Inflammatory macrophage treated with lipopolysaccharide for 1 hour (primary cell): Measurements from ENCODE around the gene PTH1R.

Experiments
- DNase-seq, 2 donors: peaks; one replicate each; pipeline ENCODE4 v3.0.0-alpha.2; 2020 to 2022

The PTH1R gene

DNA sequence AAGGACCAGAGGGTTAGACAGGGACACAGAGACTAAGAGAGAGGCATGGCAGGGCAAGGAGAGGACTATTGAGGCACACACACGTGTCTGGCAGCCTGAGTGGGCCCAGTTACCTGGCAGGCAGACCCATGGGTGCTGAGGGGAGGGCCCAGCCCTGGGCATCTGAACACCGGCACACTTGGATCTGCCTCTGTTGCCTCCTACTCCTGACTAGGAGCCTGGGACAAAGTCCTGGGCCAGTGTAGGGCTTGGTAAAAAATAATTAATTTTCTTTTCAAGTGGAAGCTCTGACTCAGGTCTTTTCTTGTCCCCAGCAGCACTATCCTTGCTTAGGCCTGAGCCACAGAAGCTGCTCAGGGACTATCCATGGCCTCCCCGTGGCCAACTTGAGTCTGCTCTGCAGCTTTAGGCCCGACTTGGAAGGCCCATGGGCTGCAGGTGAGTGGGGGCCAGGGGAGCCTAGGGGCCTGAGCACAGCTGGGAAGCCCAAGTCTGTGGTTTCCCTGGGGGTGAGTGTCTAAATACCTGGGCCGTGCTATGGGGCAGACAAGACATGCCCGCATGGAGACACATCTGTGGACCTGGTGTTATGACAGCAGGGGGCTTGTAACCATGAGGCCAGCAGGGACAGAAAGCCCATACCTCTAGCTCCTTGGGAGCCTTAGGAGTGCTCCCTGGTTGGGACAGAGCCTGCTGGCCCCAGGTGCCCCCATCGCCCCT lies at the start of gene PTH1R:
Gene PTH1R, plus strand, starts transcription at position 316 of the 720 bp plus-strand sequence. CDS start 5,839 bp downstream, outside the sequence.
- no peak for DNase-seq

DNA sequence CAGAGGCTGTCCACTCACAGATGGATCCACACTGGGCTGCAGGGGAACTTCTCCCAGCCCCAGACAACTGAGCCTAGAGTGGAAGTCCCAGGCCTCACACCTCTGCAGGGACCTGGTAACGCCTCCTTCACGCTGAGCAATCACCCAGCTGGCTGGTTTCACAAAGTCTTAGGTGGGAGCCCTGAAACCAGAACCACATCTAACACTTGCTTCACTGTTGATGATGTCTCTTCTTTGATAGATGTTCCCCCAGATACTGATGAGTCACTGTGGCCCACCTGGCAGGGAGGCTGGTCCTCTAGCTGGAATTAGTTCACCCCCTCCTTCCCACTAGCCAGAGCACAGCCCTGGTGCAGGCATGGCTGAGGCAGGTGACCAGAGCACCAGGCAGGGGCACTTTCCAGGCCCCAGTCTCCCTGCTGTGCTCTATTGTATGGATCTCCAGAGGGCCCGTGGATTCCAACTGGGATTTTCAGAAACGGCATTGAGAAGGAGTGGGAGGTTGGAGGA lies 47.8 kb upstream of the PTH1R start:
- no peak for DNase-seq

DNA sequence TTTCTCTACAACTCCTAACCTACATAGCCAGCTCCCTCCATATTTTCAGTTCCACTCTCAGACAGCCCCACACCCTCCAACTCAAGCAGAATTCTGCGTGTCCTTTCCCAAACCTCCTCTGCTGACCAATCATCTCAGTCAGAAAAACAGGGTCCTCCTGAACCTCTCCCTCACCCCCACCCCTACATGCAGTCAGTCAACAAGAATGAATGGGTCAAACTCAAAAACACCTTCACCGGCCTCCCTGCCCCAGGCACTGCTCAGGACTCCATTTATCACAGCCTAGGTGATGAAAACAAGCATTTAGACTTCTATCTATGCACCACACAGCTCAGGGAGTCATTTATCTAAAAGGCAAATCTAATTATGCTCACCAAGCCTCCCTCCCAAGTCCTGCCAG lies 46.7 kb upstream of the PTH1R start:
- DNase-seq = no peak

DNA sequence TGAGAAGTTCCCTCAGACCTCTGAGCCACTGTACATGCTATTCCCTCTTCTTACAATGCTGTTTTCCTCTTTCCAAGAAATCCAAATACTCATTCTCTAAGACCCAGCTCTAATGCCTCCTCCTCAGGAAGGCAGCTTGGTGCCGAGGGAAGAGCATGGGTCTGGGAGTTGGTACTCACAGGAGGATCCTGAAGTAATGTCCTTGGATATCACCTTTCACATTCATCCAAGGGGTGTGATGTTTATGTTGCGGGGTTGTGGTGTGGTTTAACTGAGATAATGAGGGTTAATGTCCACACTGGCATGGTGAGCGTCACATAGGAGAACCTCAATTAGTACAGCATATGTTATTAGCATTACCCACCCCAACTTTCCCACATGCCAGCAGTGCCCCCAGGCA lies 46.2 kb upstream of the PTH1R start:
- DNase-seq = no peak

DNA sequence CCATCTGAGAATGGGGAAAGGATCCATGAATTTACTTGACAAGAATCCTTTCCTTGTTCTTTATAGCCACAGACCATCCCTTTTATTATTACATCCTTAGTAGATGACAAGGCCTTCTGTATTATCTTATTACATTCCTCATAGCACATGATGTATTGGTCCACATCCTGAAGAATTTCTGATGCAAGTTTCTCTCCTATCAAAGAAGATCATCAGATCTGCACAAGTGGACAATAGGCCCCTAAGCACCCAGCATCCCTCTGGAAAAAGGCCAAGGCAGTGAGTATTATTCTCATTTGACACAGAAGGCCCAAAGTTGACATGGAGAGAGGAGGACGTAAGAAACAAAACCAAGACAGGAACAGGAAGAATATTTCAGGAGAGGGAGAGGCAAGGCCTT lies 45.7 kb upstream of the PTH1R start:
- no peak for DNase-seq

DNA sequence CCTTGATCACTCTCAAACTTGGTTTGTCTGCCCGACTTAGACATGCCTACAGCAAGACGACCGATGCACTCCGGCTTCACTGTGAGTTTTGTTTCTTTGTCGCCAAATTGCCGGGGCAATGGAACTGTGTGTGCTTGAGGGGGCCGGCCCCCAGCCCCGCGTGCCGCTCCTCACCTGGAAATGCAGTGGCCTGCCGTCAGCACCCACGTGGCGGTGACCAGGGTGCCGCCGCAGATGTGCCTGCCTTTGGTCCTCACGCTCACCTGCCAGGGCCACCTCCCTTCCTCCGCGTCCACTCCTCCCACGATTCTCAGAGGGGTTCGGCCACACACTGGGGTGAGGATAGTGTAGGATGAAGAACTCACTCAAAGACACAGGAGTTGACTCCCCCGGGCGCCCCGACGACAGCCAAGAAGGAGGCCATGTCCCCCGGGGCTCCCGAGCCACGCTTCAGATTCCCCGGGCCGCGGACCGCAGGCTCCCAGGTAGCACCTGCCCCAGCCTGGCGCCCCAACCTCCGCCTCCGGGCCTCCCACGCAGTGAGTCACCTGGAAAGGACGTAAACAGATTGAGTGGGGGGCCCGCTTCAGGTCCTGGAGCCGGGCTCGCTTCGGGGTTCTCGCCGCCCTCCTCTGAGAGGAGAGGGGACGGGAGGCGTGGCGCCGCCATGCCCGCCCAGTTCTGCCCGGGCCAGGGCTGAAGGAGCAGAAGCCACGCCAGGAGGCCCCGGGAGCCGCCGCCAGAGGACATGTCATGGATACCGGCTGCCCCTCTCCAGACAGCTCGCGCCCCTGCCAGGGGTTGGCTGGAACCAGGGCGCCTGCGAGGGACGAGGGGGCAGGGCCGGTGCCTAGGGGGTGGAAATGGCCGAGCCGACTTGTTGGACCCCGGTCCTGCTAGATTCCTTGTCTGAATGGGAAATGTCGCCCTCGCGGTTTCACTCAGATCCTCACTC lies 43.9 kb upstream of the PTH1R start:
- DNase-seq = no peak

DNA sequence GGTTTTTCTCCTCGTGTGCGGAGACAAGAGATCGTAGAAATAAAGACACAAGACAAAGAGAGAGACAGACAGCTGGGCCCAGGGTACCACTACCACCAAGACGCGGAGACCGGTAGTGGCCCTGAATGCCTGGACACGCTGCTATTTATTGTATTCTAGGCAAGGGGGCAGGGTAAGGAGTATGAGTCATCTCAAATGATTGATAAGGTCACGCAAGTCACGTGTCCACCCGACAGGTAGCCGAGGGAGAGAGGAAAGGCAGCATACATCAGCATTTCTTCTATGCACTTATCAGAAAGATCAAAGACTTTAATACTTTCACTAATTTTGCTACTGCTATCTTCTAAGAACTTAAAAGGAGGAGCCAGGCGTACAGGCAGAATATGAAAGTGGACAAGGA lies 42.5 kb upstream of the PTH1R start:
- DNase-seq = no peak

DNA sequence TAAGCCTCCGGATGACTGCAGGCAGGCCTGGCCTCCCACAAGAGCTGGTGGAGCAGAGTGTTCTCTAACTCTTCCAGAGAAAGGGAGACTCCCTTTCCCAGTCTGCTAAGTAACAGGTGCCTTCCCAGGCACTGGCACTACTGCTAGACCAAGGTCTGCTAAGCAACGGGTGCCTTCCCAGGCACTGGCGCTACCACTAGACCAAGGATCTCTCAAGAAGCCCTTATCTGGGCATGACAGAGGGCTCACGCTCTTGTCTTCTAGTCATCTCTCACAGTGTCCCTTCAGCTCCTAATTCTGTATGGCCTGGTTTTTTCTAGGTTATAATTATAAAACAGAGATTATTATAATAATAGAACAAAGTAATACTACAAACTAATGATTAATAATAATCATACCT lies 42.0 kb upstream of the PTH1R start:
- no peak for DNase-seq

DNA sequence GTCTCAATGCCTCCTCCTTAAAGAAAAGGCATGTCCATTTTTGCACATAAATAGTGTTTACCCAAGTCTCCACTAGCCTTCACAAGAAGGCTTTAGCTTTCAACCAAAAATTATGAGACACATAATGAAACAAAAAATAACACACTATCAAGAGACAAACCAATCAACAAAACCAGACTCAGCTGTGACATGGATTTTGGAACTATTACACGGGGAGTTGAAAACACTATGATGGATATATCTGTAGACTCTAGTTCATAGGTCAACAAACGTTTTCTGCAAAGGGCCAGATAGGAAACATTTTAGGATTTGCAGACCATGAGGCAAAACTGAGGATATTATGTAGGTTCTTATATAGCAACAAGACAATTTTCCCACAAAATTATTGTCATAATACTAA lies 39.2 kb upstream of the PTH1R start:
- DNase-seq = no peak

DNA sequence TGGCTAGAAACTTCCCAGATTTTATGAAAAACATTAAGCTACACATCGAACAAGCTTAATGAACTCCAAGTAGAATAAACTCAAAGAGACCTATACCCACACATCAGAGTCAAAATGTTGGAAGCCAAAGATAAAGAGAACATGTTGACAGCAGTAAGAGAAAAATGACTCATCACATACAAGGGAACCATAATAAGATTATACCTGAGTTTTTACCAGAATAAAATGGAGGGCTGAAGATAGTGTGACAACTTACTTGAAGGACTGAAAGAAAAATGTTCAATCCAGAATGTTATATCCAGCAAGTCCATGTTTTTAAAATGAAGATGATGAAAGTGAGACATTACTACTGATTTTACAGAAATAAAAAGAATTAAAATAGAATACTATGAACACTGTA lies 37.0 kb upstream of the PTH1R start:
- no peak for DNase-seq

DNA sequence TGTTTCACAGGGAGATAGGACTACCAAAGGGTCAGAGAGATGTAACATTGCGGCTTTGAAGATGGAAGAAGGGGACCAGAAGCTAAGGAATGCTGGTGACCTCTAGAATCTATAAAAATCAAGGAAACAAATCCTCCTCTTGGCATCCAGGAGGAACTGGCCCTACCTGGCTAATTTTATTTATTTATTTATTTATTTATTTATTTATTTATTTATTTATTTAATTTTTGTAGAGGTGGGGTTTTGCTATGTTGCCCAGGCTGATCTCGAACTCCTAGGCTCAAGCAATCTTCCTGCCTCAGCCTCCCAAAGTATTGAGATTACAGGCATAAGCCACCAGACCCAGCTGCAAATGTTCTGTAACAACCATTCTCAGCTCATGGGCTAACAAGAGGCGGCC lies 34.0 kb upstream of the PTH1R start:
- no peak for DNase-seq

DNA sequence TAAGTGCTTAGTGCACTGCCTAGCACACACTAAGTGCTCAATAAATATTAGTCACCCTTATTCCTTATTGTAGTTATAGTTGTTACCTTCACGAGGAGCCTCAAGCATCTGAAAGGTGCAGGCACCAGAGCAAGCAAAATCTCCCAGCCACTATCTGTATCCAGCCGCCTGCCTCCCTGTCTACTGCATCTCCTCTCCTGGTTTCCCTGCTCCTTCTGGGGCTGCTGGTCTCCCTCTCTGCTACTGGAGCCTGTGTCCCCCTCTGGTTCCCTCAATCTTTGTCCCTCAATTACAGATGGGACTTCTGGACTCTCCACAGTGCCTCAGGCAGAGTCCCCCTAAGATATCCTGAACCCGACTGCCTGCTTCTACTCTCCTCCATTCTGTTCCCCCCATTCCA lies 33.1 kb upstream of the PTH1R start:
- DNase-seq = no peak

DNA sequence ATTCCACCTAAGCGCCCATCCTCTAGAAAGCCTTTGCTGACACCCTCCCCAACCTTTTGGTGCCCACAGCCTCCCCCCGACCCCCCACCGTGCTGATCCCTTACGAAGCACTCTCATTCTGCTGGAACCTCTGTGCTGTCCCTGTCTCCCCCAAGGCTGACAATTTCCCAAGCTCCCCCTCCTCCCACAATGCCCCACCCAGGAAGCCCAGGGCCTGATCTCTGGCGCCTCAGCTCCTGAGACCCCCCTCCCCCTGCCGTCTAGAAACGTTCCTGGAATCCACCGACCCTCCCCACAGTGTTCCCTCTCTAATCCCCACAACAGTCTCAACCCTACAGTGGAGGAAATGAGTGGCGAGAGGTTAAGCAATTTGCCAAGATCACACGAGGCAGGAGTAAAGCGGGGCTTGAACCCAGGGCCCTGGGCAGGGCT lies 32.6 kb upstream of the PTH1R start:
- DNase-seq = no peak

DNA sequence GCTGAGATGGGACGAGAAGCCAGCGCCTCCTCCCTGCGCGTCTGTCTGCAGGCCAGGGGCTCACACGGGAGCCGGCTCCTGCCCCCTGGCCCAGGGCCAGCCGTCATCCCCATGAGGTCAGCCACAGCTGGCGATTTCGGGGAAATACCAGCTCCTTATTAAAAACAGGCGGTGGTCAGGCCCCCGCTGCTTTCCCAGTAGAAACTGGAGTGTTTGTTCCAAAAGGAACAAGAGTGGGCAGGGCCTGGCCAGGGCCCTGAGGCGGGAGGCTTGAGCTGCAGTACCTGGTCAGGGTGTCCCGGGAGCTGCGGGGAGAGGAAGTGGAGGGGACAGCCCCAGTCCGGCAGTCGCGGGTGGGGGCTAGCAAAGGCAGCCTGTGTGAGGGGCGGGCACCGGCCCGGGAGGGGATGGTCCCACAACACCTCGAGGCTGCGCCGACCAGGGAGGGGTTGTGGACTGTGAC lies 32.1 kb upstream of the PTH1R start:
- DNase-seq = peak; percentile 29 to 71

DNA sequence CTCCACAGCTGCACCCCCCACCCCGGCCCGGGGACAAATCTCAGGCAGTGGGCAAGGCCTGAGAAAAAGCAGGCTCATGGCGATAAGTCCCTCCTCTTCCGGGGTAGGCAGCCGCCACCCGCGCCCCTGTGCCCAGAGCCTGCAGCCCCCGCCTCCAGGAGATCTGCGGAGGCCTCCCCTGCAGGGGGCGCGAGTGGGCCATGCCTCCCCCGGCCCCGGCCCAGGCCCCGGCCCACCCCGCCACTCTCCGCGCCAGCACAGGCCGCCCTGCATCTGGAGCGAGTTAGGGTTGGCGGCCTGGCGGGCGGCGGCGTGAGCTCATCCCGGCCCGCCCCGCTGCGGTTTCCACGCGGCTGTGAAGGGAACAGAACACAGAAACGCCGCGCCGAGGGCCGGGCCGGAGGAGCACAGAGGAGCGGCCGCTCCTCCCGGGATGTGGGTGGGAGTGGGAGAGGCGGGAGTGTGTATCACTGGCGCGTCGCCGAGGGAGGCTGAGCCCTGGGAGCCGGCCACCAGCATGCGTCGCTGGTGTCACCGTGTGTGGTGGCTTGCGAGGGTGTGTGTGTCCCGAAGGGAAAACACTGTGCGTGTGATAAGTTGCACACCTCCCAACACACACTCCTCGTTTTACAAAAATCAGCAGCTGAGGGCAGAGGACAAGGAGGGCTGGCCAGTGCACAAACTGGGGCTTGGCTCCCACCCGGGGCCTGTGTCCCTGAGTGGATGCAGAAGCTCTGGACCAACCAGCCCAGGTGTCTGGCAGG lies 31.5 kb upstream of the PTH1R start:
- peak; percentile 68 to 70 for DNase-seq

DNA sequence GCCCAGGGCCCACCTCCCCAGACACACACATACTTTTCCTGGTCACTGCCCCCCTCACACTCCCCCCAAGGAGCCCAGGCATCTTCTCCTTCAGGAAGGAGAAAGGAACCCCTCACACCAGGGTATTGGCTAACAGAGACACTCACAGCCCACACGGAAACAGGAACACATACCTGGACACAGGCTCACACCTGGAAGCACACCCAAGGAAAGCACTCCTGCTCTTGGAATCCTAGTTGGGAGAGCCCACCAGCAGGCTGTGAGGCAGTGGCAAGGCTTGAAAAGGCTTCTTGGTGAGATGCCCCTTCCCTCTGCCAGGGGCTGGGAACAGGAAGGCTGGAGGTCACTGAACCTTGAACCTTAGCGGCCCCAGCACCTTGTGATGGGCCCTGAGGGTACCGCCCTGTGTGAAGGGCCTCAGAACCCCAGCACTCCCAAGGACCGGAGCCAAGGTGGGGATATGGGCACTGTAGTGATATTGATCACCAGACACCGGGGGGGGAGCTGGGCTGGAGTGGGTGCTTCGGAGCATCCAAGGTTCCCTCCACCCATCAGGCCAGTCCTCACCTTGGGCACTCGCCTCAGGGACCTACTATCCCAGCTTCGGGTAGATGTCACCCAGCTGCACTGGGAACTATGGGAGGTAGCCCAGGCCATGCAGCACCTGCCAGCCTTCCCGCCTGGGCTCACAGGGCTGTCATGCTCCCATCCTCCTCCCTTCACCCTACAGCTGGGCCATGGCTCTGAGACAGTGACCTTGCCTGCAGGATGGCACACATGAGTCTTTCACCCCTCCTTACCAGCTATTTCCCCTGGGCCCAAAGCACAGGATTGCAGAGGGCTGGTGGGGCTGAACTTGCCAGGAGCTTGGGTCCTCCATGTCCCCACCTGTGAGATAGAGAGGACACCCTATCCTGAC lies 30.6 kb upstream of the PTH1R start:
- DNase-seq = no peak

DNA sequence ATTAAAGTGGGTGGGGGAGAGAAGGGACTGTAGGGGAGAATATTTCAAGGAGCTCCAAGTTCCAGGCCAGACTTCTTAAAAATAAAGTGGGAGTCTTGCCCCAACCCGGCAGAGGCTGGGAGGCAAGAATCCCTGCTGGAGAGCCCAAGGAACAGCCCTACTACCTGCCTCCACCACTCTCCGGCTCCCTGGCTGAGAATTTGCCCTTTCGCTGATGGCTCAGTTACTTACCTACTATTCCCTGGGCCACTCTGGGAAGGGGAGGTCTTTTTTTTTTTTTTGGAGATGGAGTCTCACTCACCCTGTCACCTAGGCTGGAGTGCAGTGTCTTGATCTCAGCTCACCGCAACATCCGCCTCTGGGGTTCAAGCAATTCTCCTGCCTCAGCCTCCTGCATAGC lies 29.8 kb upstream of the PTH1R start:
- no peak for DNase-seq

DNA sequence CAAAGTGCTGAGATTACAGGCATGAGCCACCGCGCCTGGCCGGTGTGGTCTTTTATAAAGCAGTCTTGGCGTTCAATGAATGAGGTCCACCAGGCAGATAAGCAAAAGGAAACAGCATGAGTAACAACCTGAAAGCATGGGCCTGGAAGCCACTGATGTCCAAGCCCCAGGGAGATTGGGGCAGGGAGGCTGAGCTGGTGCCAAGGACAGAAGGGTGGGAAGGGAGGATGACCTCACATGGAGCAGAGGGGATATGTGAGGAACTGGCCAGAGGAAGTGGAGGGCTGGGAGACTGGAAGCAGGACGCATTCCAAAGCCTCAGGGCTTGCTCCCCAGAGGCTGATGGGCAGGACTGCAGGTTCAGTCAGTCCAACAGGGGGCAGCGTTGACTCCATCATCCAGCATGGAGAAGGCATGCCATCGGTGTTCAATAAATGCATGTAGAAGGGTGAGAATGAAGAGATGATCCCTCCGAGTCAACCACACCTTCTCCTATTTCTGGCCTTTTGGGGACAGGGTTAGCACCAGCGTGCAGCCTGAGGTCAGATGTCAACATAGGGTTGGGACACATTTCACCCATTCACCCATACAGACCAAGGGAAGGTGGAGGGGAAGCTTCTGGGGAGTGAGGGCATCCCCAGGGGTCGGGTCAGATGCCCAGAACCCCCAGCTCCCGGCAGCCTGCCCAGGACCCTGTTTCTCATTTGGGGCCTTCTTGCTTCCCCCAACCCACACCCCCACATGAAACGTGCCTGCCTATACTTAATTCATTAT lies 29.1 kb upstream of the PTH1R start:
- peak in 1 of 2 donors; percentile 27 for DNase-seq

DNA sequence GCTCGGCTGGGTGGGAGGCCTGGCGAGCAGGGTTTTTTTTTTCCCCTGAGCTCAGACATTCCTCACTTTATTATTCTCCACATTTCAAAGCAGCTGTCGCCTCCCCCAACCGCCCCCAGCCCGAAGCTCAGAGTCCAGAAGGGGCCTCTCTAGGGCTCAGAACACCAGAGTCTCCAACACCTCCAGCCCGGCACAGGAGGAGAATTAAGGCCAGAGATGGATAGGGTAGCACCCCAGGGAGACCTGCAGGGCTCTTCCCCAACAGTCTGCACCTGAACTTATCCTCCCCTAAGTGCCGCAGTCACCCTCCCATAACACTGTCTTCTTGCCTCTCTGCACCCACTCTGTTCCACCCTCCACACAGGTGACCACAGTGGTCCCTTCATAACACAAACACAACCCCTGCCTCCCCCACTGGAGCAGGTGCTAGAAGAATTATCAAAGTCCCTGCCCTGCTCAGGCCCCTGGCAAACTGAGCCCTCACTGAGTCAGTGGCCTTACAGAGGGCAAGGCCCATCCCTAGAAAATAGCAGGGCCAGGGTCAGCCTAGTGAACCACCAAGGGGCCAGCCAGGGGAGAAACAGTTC lies 28.4 kb upstream of the PTH1R start:
- DNase-seq = no peak

DNA sequence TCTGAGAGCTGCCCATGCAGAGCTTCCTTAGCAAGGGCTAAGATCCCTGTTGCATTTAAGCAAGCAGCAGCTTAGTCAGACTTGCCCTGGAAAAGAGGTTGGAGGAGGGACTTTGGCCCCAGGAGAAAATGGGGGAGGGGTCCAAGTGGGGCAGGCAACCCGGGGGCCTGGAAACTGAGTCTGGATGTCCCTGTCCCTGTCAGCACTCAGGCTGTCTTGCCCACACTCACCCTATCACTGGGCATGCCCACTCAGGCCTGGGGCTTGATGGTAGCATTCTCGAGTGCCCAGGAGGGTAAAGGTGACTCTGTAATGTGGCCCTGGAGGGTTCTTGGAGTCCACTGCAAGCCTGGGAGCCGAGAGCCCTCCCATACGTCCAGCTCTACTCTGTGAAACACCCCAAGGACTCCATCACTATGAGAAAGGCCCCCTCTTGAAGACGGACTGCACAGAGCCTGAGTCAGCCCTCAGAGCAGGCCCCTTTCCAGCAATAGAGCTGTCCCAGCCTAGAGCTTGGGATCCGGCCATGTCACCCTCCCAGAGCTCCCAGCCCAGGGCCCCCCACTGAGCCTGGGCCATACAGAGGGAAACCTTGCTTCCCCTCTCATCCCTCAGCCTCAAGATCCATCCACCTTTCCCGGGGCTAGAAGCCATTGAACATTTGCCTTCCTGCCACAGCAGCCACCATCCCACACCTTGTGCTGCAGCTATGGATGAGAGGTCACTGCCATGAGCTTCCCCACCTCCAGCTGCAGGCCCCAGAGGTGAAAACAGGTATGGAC lies 27.6 kb upstream of the PTH1R start:
- no peak for DNase-seq
